ENCODE data around the gene MRPL27.
"Not testable (repeated sequence)": the region's sequence is repeated elsewhere in the genome, so short reads cannot be mapped to it uniquely, and the experiment has no call there.

The MRPL27 gene

GRCh38 chr17:50337956-50338355 is 35.0 kb downstream of the MRPL27 start:
- H3K27ac ChIP-seq: no peak overlapping the region
- no peak for TF ChIP-seq CTCF (conservative IDR thresholded peaks at IDR 0.05)

- H3K27ac ChIP-seq: not testable (repeated sequence)
Measured at GRCh38 chr17:50333291-50334057, 39.5 kb downstream of the MRPL27 start.

- H3K27ac ChIP-seq: no peak overlapping the region
- no peak for TF ChIP-seq CTCF (conservative IDR thresholded peaks at IDR 0.05)
Measured at GRCh38 chr17:50332196-50332595, 40.8 kb downstream of the MRPL27 start.

- no peak for TF ChIP-seq CTCF (conservative IDR thresholded peaks at IDR 0.05)
- H3K27ac ChIP-seq: no peak overlapping the region
Measured at GRCh38 chr17:50331085-50331791, 41.7 kb downstream of the MRPL27 start.

GRCh38 chr17:50330151-50330775 is 42.7 kb downstream of the MRPL27 start:
- TF ChIP-seq CTCF (conservative IDR thresholded peaks at IDR 0.05): no peak
- H3K27ac ChIP-seq: no peak overlapping the region

GRCh38 chr17:50329716-50330115 is 43.3 kb downstream of the MRPL27 start:
- TF ChIP-seq CTCF (conservative IDR thresholded peaks at IDR 0.05): no peak
- H3K27ac ChIP-seq: no peak overlapping the region

- H3K27ac ChIP-seq: no peak overlapping the region
- TF ChIP-seq CTCF (conservative IDR thresholded peaks at IDR 0.05): no peak
Measured at GRCh38 chr17:50328363-50329325, 44.3 kb downstream of the MRPL27 start.
